NB4 (cell line): ENCODE results near the gene HS3ST4.
A peak's percentile ranks its signal among the peaks of the same experiment; 100 is the strongest.

Experiments
- DNase-seq: peaks from one replicate; pipeline ENCODE4 v3.0.0; 2010; ENCODE audit warnings: low read depth
- H3K4me3 ChIP-seq: one replicate; pipeline ENCODE4 v1.5.1; 2011; ENCODE audit warnings: mild to moderate bottlenecking, low read depth, low read length, moderate library complexity
- CTCF ChIP-seq: IDR thresholded peaks from one replicate; pipeline ENCODE4 v1.5.1; 2012; ENCODE audit warnings: low read depth, low read length
- MYC ChIP-seq: IDR thresholded peaks from 2 replicates; pipeline ENCODE4 v1.6.1; 2011; ENCODE audit warnings: low read depth, low read length
- POLR2A ChIP-seq: IDR thresholded peaks from 2 replicates; pipeline ENCODE4 v1.6.1; 2011; ENCODE audit warnings: mild to moderate bottlenecking; ENCODE audit not compliant: insufficient read length; ENCODE audit errors: extremely low read depth
- TF ChIP-seq, protein P1 (sequence below): IDR thresholded peaks from 2 replicates; pipeline ENCODE4 v1.6.1; 2011; ENCODE audit warnings: low read depth, low read length

The HS3ST4 gene

GRCh38 chr16:26111900-26112299, 420.1 kb downstream of the HS3ST4 start:
- no peak overlapping the region for H3K4me3 ChIP-seq
- TF ChIP-seq POLR2A (no peak), MYC (no peak), CTCF (no peak)
- TF ChIP-seq, protein P1, sequence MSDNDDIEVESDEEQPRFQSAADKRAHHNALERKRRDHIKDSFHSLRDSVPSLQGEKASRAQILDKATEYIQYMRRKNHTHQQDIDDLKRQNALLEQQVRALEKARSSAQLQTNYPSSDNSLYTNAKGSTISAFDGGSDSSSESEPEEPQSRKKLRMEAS, result no peak
- DNase-seq, result peak; percentile 4

DNA sequence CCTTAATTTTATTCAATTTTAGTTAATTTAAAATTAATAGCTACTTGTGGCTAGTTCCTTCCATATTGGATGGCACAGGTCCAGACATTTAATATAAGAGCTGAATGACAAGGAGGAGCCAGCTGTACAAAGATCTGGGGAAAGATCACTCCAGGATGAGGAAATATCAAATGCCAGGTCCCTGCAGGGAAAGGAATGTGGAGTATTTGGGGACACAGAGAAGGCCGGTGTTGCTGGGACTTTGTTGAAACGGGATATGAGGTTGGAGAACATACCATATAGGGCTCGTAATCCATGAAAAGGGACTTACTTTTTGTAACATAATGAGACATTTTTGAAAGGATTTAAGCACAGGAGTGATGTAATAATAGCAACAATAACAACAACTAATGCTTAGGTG, 426.8 kb downstream of the HS3ST4 start:
- TF ChIP-seq, protein P1, result no peak
- TF ChIP-seq MYC (no peak), POLR2A (no peak), CTCF (no peak)
- no peak overlapping the region for H3K4me3 ChIP-seq
- no peak for DNase-seq

DNA sequence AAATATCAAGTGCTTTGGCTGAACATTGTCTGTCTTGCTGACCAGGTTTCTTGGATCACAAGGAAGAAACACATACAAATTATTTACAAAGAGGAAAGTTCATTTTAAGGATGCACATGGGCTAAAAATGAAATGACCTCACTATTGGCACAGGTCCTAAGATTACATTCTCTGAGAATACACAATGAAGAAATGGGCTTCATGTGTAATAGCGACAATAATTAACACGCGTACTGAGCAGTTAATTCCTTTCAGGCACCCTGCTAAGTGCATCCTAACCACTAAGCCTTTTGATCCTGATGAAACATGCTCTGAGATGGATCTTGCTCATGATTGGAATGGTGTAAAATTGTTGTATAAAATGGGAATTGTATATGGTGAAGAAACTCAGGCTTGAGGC, 429.0 kb downstream of the HS3ST4 start:
- TF ChIP-seq, protein P1, result no peak
- TF ChIP-seq MYC (no peak), POLR2A (no peak), CTCF (no peak)
- H3K4me3 ChIP-seq, result no peak overlapping the region
- DNase-seq, result no peak

DNA sequence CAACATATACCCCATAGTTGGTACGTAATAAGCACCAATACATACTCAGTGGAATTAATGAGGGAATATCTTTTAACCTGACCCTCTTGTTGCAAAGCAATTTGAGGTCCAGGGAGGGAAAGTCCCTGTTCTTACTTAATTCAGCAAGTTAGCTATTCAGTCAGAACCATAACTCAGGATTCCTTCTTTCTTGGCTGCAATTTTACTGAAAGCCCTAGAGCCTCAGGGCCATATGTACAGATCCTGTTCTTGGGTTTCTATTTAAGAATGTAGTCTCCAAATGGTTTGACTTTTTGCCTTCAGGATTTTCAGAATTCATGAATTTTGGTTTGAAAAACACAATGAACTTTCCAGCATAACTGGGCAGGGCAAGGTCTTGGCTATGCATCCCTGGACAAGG, 436.5 kb downstream of the HS3ST4 start:
- no peak for DNase-seq
- TF ChIP-seq CTCF (no peak), MYC (no peak), POLR2A (no peak)
- TF ChIP-seq, protein P1, result no peak
- H3K4me3 ChIP-seq, result no peak overlapping the region

DNA sequence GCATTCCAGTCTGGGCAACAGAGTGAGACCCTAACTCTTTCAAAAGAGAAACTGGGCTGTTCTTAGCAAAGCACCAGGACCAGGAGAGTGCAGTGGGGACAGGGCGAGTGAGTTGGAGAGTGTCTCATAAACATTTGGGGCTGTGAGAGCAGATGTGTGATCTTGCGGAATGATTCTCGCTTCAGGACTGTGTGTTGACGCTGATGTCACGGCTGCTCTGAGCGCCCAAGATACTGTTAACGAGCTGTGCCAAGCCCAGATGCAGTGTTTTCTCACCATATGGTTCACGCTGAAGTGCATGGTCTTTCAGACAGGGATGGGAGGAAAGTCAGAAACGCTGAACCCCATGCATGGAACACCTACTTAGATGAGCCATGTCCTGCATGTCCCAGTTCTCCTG, 438.2 kb downstream of the HS3ST4 start:
- TF ChIP-seq POLR2A (no peak), MYC (no peak), CTCF (no peak)
- TF ChIP-seq, protein P1, result no peak
- H3K4me3 ChIP-seq, result no peak overlapping the region
- no peak for DNase-seq
